ENCODE results near the gene TRIM36. TPM values are rescaled to one million over a fixed set of nuclear protein-coding genes. Genes with fewer than 3 reads are reported as not detected.

TRIM36 gene
- total and polyA plus RNA-seq, 2 donors from 2014 or later = 0.39 to 1.8 TPM

DNA sequence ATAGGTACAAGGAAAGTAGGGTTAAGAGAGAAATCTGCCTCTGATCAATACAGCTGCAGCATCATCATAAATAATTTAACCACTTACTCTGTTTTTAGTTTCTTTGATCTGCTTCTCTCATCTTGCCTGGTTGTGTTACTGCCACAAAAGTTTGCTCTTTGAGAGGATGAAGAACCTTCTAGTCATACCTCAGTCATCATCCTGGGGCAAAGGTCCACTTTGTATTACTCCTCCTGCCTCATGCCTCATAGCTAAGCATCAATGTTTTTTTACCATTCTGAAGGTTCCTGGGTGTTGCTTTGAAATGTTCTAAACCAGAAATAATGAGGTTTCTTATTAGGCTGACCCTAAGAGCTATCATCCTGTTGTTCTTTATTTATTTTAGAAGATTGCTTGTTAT, 17.1 kb upstream of the TRIM36 start:
- TF ChIP-seq, protein P1, sequence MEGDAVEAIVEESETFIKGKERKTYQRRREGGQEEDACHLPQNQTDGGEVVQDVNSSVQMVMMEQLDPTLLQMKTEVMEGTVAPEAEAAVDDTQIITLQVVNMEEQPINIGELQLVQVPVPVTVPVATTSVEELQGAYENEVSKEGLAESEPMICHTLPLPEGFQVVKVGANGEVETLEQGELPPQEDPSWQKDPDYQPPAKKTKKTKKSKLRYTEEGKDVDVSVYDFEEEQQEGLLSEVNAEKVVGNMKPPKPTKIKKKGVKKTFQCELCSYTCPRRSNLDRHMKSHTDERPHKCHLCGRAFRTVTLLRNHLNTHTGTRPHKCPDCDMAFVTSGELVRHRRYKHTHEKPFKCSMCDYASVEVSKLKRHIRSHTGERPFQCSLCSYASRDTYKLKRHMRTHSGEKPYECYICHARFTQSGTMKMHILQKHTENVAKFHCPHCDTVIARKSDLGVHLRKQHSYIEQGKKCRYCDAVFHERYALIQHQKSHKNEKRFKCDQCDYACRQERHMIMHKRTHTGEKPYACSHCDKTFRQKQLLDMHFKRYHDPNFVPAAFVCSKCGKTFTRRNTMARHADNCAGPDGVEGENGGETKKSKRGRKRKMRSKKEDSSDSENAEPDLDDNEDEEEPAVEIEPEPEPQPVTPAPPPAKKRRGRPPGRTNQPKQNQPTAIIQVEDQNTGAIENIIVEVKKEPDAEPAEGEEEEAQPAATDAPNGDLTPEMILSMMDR (IDR thresholded peaks at IDR 0.05; ENCODE audit: borderline replicate concordance, extremely low read depth, insufficient read depth) = no peak
- H3K4me1 ChIP-seq (ENCODE audit: control insufficient read depth in 2 of 3, insufficient read depth in 2 of 3, low read depth in 1 of 3, low read length in 3 of 3) = no peaks in the 10 kb centered on the region
- no peak overlapping the region for H3K4me3 ChIP-seq (ENCODE audit: low read length in 3 of 3)
- intact Hi-C loops (cut with DNase I) = no loop called here
- peaks cover 0 to under 1% (median 0%) of the 10 kb centered on the region in 3 donors for H3K9me3 ChIP-seq (ENCODE audit: control insufficient read depth in 2 of 3, insufficient read depth in 1 of 3, low read length in 3 of 3)
- H3K36me3 ChIP-seq (ENCODE audit: control insufficient read depth in 2 of 3, insufficient read depth in 3 of 3, low read length in 3 of 3) = no peaks in the 10 kb centered on the region
- peaks cover 8% of the 10 kb centered on the region for H3K27me3 ChIP-seq (ENCODE audit: control insufficient read depth, insufficient read depth, low read length)
- no peak overlapping the region for H3K27ac ChIP-seq (ENCODE audit: low read depth in 2 of 2, low read length in 2 of 2)
- H3K9ac ChIP-seq (ENCODE audit: low read length in 3 of 3) = no peak overlapping the region
- DNase-seq (no peak), FAIRE-seq (no peak)

DNA sequence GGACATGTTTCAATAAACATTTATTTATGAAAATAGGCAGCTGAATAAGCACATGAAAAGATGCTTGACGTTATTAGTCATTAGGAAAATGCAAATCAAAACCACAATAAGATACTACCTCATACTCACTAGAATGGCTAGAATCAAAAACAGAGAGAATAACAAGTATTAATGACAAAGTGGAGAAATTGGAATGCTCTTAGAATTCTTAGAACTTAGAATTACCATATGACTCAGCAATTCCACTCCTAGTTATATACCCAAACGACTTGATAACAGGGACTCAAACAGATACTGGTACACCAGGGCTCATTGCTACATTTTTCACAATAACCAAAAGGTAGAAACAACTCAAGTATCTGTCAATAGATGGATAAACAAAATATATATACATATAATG, 15.1 kb upstream of the TRIM36 start:
- intact Hi-C loops (cut with DNase I) = no loop called here
- TF ChIP-seq, protein P1 (IDR thresholded peaks at IDR 0.05; ENCODE audit: borderline replicate concordance, extremely low read depth, insufficient read depth) = no peak

DNA sequence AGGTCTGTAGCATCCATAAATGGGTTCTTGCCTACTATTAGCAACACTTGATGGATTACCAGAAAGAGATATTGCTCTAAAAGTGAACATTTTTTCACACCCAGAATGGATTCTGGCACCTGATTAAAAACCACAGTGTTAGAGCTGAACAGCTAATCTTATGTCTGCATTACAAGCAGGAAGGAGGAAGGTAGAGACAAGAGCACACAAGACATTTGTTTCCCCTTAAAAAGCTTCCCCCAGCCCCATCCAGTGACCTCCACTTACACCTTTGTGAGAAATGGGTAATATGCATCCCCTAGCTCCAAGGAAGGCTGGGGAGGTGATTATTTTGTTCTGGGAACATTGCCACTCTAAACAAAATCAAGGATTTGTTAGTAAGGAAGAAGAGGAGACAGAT, 12.0 kb upstream of the TRIM36 start:
- FAIRE-seq (no peak), DNase-seq (no peak)
- Histone ChIP-seq H3K9me3 (ENCODE audit: control insufficient read depth in 2 of 3, insufficient read depth in 1 of 3, low read length in 3 of 3) (peaks cover 0 to 2% (median 0%) of the 10 kb centered on the region in 3 donors), H3K27ac (ENCODE audit: low read depth in 2 of 2, low read length in 2 of 2) (no peak overlapping the region), H3K9ac (ENCODE audit: low read length in 3 of 3) (no peak overlapping the region), H3K4me1 (ENCODE audit: control insufficient read depth in 2 of 3, insufficient read depth in 2 of 3, low read depth in 1 of 3, low read length in 3 of 3) (peaks cover 0 to 3% (median 0%) of the 10 kb centered on the region in 3 donors), H3K36me3 (ENCODE audit: control insufficient read depth in 2 of 3, insufficient read depth in 3 of 3, low read length in 3 of 3) (no peaks in the 10 kb centered on the region), H3K27me3 (ENCODE audit: control insufficient read depth, insufficient read depth, low read length) (peaks cover 31% of the 10 kb centered on the region), H3K4me3 (ENCODE audit: low read length in 3 of 3) (no peak overlapping the region)
- intact Hi-C loops (cut with DNase I) = no loop called here
- TF ChIP-seq, protein P1 (IDR thresholded peaks at IDR 0.05; ENCODE audit: borderline replicate concordance, extremely low read depth, insufficient read depth) = no peak

More for the DNA sequence above, 15.1 kb upstream of the TRIM36 start:
- H3K9ac ChIP-seq (ENCODE audit: low read length in 3 of 3) = no peak overlapping the region
- H3K36me3 ChIP-seq (ENCODE audit: control insufficient read depth in 2 of 3, insufficient read depth in 3 of 3, low read length in 3 of 3) = no peaks in the 10 kb centered on the region
- no peak overlapping the region for H3K27ac ChIP-seq (ENCODE audit: low read depth in 2 of 2, low read length in 2 of 2)
- H3K9me3 ChIP-seq (ENCODE audit: control insufficient read depth in 2 of 3, insufficient read depth in 1 of 3, low read length in 3 of 3) = peaks cover 0 to 2% (median 0%) of the 10 kb centered on the region in 3 donors
- H3K4me3 ChIP-seq (ENCODE audit: low read length in 3 of 3) = no peak overlapping the region
- FAIRE-seq (no peak), DNase-seq (no peak)
- H3K27me3 ChIP-seq (ENCODE audit: control insufficient read depth, insufficient read depth, low read length) = peaks cover 20% of the 10 kb centered on the region
- H3K4me1 ChIP-seq (ENCODE audit: control insufficient read depth in 2 of 3, insufficient read depth in 2 of 3, low read depth in 1 of 3, low read length in 3 of 3) = no peaks in the 10 kb centered on the region

DNA sequence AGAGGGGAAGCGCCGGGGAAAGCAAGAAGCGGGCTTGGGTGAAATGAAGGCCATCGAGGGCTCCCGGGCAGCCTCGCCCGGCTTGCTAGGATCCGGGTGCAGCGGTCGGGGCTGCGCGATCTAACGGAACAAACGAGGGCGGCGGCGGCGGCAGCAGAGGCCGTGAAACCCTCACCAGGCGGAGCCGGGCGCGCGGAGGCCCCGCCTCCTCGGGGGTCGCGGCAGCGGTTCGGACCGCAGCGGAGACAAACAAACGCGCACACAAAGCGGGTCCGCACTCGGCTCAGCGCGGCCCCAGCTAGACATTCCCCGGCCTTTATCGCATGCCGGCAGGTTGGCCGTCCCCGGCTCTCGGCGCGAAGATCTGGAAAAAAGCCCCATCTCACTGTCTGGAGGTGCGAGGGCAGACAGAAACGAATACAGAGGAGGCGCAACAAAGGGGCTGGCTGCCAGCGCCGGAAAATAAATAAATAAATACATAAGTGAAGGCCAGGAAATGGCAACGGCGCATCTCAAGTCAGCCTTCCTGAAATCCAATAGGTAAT, 10.5 kb upstream of the TRIM36 start:
- TF ChIP-seq, protein P1 (IDR thresholded peaks at IDR 0.05; ENCODE audit: borderline replicate concordance, extremely low read depth, insufficient read depth) = no peak
- Histone ChIP-seq H3K27ac (ENCODE audit: low read depth in 2 of 2, low read length in 2 of 2) (no peak overlapping the region), H3K4me1 (ENCODE audit: control insufficient read depth in 2 of 3, insufficient read depth in 2 of 3, low read depth in 1 of 3, low read length in 3 of 3) (peaks cover 0 to 3% (median 0%) of the 10 kb centered on the region in 3 donors), H3K9ac (ENCODE audit: low read length in 3 of 3) (no peak overlapping the region), H3K27me3 (ENCODE audit: control insufficient read depth, insufficient read depth, low read length) (peaks cover 31% of the 10 kb centered on the region), H3K36me3 (ENCODE audit: control insufficient read depth in 2 of 3, insufficient read depth in 3 of 3, low read length in 3 of 3) (no peaks in the 10 kb centered on the region), H3K4me3 (ENCODE audit: low read length in 3 of 3) (peak overlapping the region; percentile 13 to 53 (median 48)), H3K9me3 (ENCODE audit: control insufficient read depth in 2 of 3, insufficient read depth in 1 of 3, low read length in 3 of 3) (peaks cover 0 to 2% (median 0%) of the 10 kb centered on the region in 3 donors)
- FAIRE-seq (no peak), DNase-seq (peak; percentile 72 to 77 (median 76))
- intact Hi-C loops (cut with DNase I) = no loop called here

All from kidney (tissue), 14 donors.